Measurements from ENCODE around the gene NR3C2.

DNA sequence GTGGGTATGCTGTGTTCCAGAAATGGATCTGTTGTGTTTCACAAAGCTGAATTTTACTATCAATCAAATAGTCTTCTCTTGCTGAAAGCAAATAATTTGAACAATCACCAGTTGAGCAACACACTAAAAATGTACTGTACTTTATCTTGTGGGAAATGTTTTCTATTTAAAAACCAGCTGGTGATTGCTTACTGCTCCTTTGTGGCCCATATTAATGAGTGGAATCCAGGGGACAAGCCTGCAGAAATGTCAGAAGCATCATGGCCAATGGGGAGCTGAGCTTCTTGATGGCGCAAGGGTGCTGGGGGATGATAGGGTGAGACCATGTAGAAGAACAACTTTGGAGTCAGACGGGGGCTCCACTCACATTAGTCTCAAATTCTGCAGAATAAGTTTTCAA, 364.2 kb downstream of the NR3C2 start:
- TF ChIP-seq, protein P1, sequence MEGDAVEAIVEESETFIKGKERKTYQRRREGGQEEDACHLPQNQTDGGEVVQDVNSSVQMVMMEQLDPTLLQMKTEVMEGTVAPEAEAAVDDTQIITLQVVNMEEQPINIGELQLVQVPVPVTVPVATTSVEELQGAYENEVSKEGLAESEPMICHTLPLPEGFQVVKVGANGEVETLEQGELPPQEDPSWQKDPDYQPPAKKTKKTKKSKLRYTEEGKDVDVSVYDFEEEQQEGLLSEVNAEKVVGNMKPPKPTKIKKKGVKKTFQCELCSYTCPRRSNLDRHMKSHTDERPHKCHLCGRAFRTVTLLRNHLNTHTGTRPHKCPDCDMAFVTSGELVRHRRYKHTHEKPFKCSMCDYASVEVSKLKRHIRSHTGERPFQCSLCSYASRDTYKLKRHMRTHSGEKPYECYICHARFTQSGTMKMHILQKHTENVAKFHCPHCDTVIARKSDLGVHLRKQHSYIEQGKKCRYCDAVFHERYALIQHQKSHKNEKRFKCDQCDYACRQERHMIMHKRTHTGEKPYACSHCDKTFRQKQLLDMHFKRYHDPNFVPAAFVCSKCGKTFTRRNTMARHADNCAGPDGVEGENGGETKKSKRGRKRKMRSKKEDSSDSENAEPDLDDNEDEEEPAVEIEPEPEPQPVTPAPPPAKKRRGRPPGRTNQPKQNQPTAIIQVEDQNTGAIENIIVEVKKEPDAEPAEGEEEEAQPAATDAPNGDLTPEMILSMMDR (IDR thresholded peaks at IDR 0.05): no peak
- TF ChIP-seq POLR2AphosphoS5 (IDR thresholded peaks at IDR 0.05) (no peak), POLR2A (IDR thresholded peaks at IDR 0.05) (no peak)

Data from prostate gland (tissue), 2 donors.